NCI-H748 (cell line): ENCODE data around the gene SPACA9.

Source experiments
- DNase-seq: peaks from one replicate; lab custom pipeline; 2025; ENCODE audit not compliant: unreplicated experiment; lab: John Stamatoyannopoulos, UW

Gene SPACA9

GRCh38 chr9:132937463-132937901 is 58.8 kb downstream of the SPACA9 start:
- no peak for DNase-seq

- no peak for DNase-seq
Measured at GRCh38 chr9:132939169-132939568, 60.5 kb downstream of the SPACA9 start.
